HG03439 (cell line): ENCODE measurements around the gene FARS2.

Experiments
- ATAC-seq: cut with Tn5 transposase; IDR thresholded peaks from one replicate; pipeline ENCODE4 v1.9.1; 2021; ENCODE audit warnings: mild to moderate bottlenecking, moderate library complexity; ENCODE audit not compliant: unreplicated experiment

The FARS2 gene

DNA sequence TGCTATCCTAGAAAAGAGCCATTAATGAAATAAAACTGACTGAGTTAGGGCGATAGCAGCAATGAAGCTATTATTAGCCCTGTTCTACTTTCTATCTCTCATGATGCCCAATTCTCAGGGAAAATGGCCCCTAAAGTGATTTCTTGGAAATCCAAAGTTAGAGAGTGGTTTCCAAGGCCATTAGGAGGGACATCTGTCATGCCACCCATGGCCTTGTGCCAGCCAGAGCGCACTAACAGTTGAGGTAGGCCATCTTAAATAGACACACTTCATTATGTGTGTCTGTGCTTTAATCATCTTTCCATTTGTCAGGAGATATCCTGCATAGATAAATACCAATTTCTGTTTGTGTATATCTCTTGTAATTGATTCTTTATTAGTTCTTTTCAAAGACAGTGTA lies 483.8 kb downstream of the FARS2 start:
- no peak for ATAC-seq

DNA sequence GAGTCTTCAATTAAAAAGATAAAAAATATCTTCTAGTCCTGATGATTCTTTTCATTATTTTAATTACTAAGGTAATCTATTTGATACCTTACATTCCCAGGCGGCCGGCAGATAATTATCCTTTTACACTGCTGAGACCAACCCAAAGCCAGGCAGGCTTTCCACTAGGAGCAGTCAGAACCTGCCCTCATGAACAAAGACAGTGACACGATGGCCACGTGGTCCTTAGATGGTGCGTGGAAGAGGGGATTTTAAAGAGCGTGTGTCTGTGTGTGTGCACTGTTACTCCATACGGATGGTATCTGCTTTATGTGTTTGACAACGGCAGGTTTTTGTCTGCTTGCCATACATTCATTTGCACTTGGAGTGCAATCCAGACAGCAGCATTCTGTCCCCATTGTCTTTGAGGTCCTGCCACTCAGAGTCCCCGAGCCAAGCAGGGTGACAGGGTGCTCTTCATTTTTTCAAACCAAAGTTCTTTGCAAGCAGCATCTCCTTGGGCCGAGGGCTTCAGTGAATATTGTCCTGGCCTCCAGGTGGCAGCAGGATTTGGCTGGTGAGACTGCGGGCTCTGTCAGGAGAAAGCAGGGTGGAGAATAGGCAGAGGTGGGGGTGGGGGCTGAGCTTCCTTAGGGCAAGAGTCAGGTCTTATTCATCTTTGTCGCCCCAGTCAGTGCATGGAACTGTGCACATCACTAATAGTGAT lies 484.9 kb downstream of the FARS2 start:
- ATAC-seq = no peak

DNA sequence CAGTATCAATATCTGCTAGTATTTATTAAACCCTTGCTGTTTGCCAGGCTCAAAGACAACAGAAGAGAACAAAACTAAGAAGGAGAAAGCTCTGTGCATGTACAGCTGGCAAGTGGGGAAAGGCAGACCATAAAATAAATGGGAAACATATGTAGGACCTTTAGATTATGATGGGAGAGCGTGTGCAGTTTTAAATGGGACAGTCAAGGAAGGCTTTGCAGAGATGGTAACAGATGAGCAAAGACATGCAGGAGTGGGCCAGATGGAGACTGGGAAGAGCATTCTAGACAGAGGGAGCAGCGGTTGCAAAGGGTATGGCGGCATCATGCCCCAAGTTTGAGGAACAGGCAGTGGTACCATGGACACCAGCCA lies 485.4 kb downstream of the FARS2 start:
- ATAC-seq = no peak

DNA sequence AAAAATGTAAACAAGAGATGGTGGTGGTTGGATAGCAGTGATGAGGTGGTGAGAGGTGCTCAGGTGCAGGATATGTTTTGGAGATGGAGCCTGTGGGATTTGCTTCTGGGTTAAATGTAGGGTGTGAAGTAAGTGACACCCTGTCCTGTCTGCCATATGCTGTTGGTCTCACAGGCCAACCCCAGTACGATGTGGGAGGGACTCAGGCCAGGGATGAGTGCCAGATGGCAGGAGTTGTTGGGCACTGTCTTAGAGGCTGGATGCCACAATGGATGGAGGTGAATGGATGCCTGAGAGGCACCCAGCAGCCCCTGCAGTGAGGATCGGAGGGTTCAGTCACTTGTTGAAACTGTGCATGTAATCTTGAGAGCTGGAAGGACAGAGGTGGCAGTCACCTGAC lies 486.1 kb downstream of the FARS2 start:
- no peak for ATAC-seq

DNA sequence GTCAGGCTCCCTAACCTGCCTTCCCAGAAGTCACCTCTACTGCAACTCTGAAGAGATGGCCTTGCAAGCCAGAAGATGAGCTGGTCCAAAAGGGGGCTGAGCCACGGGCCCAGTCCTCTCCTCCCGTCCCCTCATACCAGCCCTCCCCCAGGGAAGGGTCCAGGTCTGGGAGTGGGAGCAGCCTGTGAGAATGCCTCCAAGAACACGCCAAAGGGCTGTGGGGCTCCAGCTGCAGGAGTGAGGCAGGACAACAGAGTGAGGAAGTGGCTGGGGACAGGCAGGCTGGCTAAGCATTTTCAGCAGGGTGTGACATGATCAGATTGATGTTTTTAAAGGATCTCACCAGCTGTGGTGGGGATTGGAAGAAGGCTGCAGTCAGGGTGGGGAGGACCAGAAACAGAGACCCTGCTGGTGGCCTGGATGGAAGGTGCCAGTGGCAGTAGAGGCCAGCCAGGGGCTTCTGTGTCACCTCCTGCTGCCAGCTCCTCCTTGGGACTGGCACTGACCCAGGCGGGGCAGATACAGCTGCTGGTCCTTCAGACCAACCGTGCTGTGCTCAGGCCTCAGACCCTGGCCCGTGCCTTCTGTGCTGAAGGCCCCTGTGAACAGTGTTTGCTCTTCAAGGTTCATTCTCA lies 487.8 kb downstream of the FARS2 start:
- ATAC-seq = no peak

DNA sequence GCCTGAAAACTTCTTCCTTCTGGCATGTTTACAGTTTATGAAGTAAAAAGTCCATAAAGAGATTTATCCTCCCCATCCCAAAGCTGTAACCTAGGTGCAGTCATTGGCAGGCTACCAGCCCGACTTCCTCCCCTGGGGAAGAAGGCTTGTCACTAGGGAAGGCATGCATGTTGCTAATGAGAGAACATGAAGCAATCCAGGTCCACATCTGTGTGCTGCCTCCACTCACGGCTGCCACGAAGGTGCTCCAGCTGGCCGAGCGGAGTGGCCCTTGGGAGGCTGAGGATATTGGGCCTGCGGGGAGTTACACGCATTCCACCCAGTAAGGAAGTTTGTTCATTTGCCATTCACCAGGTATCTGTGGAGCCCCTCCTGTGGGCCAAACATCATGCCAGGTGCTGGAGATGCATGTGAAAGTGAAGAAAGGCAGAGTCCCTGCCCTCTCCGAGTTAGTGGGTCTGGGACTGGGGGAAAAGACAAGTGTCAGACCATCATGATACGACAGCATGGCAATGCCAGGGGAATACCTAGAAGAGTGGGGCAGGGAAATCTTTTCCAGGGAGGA lies 488.4 kb downstream of the FARS2 start:
- no peak for ATAC-seq

DNA sequence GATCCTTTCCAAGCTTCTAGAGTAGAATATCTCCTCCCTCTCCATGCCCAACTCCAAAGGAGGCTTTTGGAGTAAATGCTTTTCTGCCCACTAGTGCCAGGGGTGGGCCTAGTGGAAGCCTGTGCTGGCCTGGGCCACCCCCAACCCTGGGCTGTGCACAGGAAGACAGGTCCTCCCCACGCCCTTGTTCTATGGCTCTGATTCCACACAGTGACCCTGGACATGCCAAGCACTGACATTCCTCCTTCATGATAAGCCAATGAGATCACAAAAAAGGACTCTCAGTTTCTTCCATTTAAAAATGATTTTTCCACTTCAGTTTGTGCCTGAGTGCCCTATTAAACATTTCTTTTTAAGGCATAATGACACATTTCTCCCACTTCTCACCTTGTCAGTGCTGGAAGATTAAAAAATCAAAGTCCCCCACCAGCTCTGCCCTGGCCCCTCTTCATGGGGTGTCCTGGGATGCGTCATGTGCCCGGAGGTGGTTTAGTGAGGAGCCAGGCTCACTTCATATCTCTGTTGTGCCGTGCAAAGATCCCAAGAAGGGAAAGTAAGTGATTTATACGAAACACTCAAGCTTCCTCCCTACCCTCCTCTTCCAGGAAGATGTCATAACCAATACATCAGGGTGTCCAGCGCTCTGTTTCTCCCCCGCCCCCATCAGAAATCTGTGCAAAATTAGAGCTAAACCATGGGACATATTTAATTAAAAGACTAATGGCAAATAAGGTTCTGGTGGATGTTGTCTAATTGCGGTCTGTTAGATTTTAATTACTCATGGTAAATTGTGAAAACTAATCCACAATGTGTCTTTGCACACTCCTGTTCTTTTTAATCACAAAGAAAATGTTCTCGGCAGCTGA lies 490.4 kb downstream of the FARS2 start:
- no peak for ATAC-seq

DNA sequence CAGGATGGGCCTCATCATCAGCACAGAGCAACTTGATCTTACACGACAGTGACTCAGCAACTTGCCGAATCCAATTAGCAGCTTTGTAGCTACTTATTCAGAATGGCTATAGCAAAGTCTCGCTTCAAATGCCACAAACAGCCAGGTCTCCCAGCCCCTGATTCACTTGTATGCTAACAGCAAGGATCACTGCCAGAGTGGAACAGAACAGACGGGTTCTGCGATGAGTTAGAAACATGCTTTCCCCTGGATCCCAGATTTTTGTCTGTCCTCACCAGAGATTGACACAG lies 491.0 kb downstream of the FARS2 start:
- no peak for ATAC-seq

DNA sequence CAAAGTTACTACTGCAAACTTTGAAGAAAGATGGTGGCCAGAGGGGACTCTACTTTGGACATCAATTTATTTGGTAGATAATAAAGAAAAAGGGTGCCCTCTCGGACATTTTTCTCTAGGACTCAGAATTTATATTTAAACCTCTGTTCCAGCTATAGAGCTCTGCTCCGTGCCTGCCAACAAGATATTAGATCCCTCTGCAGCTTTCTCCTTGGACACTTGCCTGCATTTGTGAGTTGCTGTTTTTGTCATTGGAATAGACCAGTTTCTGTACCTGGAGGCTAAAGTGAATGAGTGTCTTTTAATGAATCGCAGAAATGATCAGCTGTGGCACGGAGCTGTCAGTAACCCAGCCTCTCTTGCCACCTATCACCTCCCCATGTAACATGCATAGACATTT lies 491.9 kb downstream of the FARS2 start:
- ATAC-seq = no peak

DNA sequence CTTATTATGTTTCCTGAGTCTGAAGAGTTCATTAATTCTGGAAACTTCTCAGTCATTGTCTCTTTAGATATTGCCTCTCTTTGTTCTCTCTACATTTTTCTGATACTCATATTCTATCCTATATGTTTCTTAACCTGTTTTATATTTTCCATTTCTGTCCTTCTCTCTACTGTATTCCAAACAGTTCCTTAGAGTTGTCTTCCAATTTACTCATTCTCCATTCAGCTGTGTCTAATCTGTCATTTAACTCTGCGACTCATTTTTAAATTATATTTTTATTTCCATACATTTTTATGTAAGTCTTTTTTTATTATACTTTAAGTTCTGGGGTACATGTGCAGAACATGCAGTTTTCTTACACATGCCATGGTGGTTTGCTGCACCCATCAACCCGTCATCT lies 493.6 kb downstream of the FARS2 start:
- ATAC-seq = no peak

DNA sequence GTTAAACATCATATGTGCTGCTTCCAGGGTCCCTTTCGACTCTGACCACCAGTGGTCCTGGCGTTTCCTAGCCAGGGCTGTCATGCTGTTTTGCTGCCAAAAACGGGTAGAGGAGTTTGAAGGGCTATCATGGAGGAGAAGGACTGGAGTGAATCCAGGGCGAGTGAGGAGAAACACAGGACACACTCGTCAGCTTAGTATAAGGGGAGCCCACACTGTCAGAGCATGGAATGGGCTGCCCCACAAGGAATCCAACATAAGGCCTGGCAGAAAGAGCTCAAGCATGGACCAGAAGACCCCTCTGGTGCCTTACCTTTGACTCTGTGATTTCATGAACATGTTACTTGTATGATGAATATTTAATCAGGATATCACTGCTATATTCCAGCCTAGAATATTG lies 498.3 kb downstream of the FARS2 start:
- ATAC-seq = no peak

DNA sequence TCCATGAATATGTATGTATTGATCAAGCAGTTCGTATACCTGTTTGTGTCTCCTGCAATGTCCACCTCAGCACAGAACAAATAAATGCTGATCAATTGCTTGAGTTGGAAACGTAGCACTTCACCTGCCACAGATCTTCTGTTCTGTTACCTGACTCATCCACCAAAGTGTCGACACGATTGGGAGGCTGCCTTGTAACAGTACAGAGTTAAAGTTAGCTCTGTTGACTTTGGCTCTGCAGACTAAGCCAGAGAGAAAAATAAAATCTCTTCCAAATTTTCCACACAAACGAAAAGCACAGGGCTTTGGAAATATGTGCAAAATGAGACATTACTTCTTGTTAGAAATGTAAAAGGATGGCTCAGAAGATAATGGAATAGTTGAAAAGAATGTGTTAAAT lies 500.1 kb downstream of the FARS2 start:
- ATAC-seq = no peak

DNA sequence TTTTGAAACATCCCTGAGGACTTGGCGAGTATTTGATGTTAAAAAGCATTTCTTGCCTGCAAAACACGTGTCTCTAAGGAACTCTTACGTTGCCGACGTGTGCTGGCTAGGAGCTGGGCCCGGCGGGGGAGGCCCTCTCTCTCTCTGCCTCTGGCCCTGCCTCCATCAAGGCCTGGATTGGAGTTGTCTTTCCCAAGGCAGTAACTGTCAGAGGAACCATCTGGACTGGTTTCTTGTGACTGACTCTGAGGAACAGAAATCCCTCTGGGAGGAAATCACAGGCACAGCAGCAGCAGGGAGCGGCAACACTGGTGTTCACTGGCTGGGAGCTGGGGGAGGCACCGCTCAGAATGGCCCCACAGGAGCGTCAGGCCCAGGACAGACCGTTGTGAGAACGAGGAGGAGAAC lies 501.3 kb downstream of the FARS2 start:
- no peak for ATAC-seq

DNA sequence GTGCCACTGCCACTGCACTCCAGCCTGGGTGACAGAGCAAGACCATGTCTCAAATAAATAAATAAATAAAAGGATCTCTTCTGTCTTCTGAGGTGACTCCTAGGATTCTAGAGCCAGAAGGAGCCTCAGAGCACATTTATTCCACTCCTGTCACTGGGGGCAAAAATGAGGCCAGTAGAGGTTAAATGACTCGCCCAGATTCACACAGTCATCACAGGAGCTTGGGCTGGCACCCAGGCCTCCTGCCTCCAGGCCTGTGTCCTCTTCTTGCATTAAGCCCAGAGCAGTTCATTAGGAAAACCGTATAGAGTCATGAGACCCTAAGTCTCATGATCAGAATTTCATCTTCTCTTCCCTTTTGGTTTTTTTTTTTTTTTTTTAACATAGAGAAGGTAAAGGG lies 502.1 kb downstream of the FARS2 start:
- ATAC-seq = no peak

DNA sequence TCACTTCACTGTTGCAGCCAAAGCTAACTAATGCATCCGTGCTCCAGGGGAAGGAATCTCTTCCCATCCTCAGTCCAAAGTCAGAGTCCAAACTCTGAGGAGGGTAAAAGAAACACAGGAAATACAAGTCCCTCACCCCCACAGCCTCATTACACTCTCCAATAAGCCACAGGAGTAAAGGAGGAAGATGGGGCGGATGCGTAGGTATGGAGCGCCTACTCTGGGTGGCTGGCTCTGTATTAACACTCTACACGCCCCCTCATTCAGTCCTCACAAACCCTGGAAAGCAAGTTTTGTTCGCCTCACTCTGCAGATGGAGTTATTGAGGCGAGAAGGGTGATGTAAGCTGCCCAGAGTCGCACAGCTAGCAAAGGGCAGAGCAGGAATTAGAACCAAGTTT lies 502.6 kb downstream of the FARS2 start:
- peak; percentile 62 for ATAC-seq

DNA sequence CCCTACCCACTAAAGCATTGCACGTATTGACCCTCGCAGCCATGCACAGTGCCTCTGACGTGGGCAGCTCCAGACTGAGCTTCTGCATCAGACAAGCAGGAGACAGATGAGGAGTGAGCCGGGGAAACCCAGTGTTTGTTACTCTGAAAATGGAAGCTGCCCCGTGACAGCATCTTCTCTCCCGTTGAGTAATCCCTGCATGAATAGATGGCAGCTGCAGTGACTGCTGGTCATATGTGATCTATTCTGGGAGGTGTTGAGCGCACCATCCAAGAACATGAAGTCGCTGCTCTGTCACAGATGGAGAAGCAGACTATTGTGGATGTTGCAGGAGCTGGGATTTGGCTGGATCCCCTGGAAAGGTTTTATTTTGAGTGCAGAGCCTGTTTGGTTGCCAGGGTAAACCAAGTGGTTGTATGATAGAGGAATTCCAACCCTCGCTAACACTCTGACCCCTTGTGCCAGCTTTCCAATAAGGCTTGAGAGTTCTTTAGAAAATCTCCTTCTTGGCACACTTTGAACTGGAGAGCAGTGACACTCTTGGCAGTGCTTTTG lies 503.2 kb downstream of the FARS2 start:
- ATAC-seq = peak; percentile 61

DNA sequence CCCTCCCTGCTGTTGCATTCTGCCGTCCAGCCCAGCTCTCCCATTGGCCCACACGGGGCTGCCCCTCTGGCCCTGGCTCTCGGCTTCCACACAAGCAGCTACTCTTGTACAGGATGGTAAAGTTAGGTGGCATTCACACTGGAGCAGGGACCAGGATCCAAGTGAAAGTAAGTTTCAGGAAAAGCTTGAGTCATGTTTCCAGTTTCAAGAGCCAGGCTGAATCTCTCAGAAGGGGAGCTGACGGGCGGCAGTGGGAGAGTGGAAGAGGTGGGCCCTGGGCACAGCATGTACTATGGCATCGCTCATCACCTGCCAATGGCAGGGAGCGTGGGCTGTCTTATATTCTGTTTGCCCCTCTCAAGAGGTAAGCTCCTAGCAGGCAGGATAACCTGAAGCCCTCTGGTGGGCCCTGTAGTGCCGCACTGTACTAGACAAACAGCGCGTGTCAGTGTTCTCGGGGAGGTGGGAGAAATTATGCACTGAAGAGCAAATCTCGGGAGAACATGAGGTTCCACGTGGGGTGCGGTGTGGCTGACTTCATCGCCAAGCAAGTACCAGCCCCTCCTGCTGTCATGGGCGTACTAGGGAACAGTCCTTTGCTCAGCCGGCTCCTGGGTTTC lies 503.9 kb downstream of the FARS2 start:
- ATAC-seq = no peak

DNA sequence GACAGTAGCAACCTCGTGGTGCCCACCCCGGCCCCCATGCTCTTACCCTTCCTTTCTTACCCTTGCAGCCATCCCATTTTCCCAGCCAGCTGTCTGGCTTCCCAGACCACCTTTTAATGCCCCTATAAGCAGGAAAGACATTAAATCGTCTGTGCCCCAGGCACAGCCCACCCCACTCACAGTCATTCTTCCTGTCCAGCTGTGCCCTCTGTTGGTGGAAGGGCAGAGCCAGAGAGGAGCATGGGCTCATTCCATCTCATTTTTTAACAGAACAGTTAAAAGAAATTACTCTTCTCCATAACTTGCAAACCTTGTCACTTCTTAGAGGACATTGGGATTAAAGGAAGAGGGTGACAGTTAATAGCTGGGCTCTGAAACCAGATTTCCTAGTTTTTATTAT lies 504.9 kb downstream of the FARS2 start:
- ATAC-seq = no peak

DNA sequence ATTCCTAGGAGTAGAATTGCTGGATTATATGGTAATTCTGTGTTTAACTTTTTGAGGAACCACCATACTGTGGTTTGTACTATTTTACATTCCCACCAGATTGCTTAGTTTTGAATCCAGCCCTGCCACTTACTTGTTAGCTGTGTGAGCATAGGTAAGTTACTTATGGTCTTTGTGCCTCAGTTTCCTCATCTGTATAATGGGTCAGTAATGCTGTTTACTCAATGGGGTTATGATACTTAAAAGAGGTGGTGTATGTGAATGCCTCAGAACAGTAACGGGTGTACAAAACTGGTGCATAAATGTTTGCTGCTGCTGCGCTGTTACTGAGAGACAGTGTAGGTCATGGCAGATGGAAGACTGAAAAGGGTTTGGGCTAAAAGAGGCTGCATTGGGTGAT lies 506.2 kb downstream of the FARS2 start:
- no peak for ATAC-seq

DNA sequence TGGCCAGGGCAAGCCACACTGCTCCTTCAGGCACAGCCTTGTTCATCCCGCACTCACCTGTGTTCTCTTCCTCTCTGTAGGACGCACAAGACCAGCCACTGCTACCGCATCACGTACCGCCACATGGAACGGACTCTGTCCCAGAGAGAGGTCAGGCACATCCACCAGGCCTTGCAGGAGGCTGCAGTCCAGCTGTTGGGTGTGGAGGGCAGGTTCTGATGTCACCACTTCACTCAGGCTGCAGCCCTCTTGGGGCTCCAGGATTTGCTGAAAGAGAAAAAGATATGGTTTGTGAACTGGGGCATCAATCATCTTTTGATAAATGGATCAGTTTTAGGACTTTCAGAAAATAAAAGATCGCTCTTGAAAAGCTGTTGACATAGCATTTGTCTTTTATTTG lies 509.9 kb downstream of the FARS2 start:
- ATAC-seq = no peak

DNA sequence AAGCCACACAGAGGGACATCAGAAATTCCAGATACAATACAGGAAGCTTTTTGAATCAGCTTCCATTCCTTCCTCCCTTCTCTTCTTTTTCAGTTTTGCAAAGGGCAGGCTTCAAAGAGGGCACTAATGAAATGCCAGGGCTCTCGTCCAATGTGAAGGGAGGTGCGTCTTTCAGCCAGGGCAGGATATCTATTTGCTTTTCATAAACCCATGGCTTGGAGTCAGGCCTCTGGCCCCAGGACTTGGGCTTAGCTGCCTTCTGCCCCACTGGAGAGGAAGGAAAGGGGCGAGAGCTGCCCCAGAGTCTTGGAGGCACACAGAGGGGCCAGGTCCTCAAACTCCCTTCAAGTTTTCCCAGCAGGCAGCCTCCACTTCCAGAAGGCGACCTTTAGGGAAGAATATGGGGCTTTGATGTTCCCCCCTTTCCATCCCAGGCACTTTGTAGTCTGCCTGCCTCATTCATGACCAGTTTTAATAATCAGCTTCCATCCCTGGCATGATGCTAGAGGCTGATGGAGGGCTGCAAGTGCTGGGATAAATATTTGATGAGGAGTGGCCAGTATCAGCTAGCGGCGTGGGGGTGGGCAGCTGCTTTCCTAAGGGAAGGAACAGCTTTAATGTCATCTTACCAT lies 510.6 kb downstream of the FARS2 start:
- ATAC-seq = no peak
